HUDEP-2 (cell line): Measurements from ENCODE around the gene GRIA1.

Experiments used
- DNase-seq, 76 experiments: peaks; one replicate each; lab custom pipeline; 2025; ENCODE audit not compliant: unreplicated experiment in 76 of 76; lab: John Stamatoyannopoulos, UW

GRIA1 gene

GRCh38 chr5:153496835-153497234 lies 6.4 kb downstream of the GRIA1 start:
- peak in 8 of 76 experiments; percentile 0 to 10 (median 2) for DNase-seq

GRCh38 chr5:153498516-153498915 lies 8.0 kb downstream of the GRIA1 start:
- no peak for DNase-seq

- no peak for DNase-seq
These were observed 9.7 kb downstream of the GRIA1 start for GRCh38 chr5:153500178-153500577.

- DNase-seq = no peak
These were observed 14.3 kb downstream of the GRIA1 start for GRCh38 chr5:153504726-153505125.

- DNase-seq = no peak
These were observed 18.2 kb downstream of the GRIA1 start for GRCh38 chr5:153508700-153509099.

- no peak for DNase-seq
These were observed 21.2 kb downstream of the GRIA1 start for GRCh38 chr5:153511622-153512021.

GRCh38 chr5:153513156-153513555 lies 22.7 kb downstream of the GRIA1 start:
- DNase-seq = no peak

GRCh38 chr5:153515301-153515700 lies 24.8 kb downstream of the GRIA1 start:
- no peak for DNase-seq

- no peak for DNase-seq
These were observed 26.2 kb downstream of the GRIA1 start for GRCh38 chr5:153516504-153517240.

GRCh38 chr5:153517241-153517611 lies 26.8 kb downstream of the GRIA1 start:
- DNase-seq = no peak

- DNase-seq = no peak
These were observed 29.7 kb downstream of the GRIA1 start for GRCh38 chr5:153520137-153520536.

- no peak for DNase-seq
These were observed 30.5 kb downstream of the GRIA1 start for GRCh38 chr5:153520952-153521351.

- no peak for DNase-seq
These were observed 32.7 kb downstream of the GRIA1 start for GRCh38 chr5:153523211-153523610.

- no peak for DNase-seq
These were observed 33.4 kb downstream of the GRIA1 start for GRCh38 chr5:153523831-153524230.

- DNase-seq = no peak
These were observed 35.1 kb downstream of the GRIA1 start for GRCh38 chr5:153525536-153525935.

- DNase-seq = no peak
These were observed 40.1 kb downstream of the GRIA1 start for GRCh38 chr5:153530357-153531143.

- no peak for DNase-seq
These were observed 43.1 kb downstream of the GRIA1 start for GRCh38 chr5:153533546-153533945.

GRCh38 chr5:153534102-153534501 lies 43.6 kb downstream of the GRIA1 start:
- DNase-seq = no peak

- DNase-seq = no peak
These were observed 46.7 kb downstream of the GRIA1 start for GRCh38 chr5:153537207-153537606.

GRCh38 chr5:153539983-153540382 lies 49.5 kb downstream of the GRIA1 start:
- no peak for DNase-seq

GRCh38 chr5:153542536-153542935 lies 52.1 kb downstream of the GRIA1 start:
- no peak for DNase-seq

GRCh38 chr5:153543288-153543687 lies 52.8 kb downstream of the GRIA1 start:
- DNase-seq = no peak
